Activated T-cell treated with anti-CD3 and anti-CD28 coated beads, Interleukin-2, amount 50 U/mL, for 72 hours (primary cell): ENCODE results near the gene TAOK1. TPM values are rescaled to one million over a fixed set of nuclear protein-coding genes. Genes with fewer than 3 reads are reported as not detected.

Experiments
- ATAC-seq, 2 donors: fragments of 150-1000 bp; cut with Tn5 transposase; replicated peaks in 1 of 2; 2 replicates each; pipeline ENCODE4 v1.10.0; 2021; ENCODE audit warnings: moderate library complexity in 2 of 2, mild to moderate bottlenecking in 1 of 2
- DNase-seq, 2 donors: peaks; one replicate each; pipeline ENCODE4 v3.0.0; 2021 to 2022; ENCODE audit warnings: mixed read lengths in 1 of 2
- H3K27ac Mint-ChIP-seq: one replicate; pipeline ENCODE4 v1.8.0; 2022; ENCODE audit warnings: mild to moderate bottlenecking, moderate library complexity, mixed read lengths
- H3K27me3 Mint-ChIP-seq: one replicate; pipeline ENCODE4 v1.8.0; 2022; ENCODE audit warnings: low read depth, mixed read lengths
- H3K36me3 Mint-ChIP-seq, 2 donors: one replicate each; pipeline ENCODE4 v1.8.0; 2022; ENCODE audit warnings: mixed read lengths in 2 of 2, mild to moderate bottlenecking in 1 of 2; ENCODE audit not compliant: insufficient read depth in 2 of 2
- H3K4me1 Mint-ChIP-seq: one replicate; pipeline ENCODE4 v1.8.0; 2022; ENCODE audit warnings: low read depth, mixed read lengths
- H3K4me3 Mint-ChIP-seq, 2 donors: one replicate each; pipeline ENCODE4 v1.8.0; 2022; ENCODE audit warnings: mild to moderate bottlenecking in 2 of 2, mixed read lengths in 2 of 2, moderate library complexity in 2 of 2
- H3K9me3 Mint-ChIP-seq, 2 donors: one replicate each; pipeline ENCODE4 v1.8.0; 2022; ENCODE audit warnings: mixed read lengths in 2 of 2
- total RNA-seq, 2 donors: library from RNA; stranded (reverse); gene quantifications; one replicate each; pipeline ENCODE4 v1.2.3, GENCODE V29; 2022

The TAOK1 gene
- total RNA-seq, 2 donors from 2014 or later = 39.3 to 48.1 TPM

DNA sequence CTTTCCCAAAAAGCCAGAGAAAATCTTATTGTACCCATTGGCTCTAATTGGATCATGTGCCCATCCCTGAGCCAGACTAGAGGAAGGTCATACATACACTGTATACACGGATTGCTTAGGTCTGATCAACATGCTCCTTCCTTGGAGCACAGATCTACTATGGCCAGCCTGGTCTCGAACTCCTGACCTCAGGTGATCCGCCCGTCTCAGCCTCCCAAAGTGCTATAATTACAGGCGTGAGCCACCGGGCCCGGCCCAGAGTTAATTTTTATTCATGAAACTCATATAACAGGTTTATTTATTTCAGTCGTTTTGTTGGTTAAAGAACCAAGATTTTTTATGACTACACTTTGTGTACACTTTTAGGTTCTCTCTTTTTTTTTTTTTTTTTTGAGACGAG, 1.2 kb upstream of the TAOK1 start:
- no peak for DNase-seq
- Mint-ChIP-seq H3K9me3 (no peaks in the 10 kb centered on the region), H3K4me3 (peak overlapping the region in 1 of 2 donors; percentile 97), H3K27me3 (no peaks in the 10 kb centered on the region), H3K27ac (no peak overlapping the region), H3K36me3 (peaks cover 3 to 11% of the 10 kb centered on the region in 2 donors), H3K4me1 (peaks cover 36% of the 10 kb centered on the region)
- ATAC-seq = no peak

GRCh38 chr17:29390851-29391631, 878 bp downstream of the TAOK1 start:
- H3K9me3 Mint-ChIP-seq = no peaks in the 10 kb centered on the region
- H3K27ac Mint-ChIP-seq = peak overlapping the region; percentile 95
- peaks cover 3 to 13% of the 10 kb centered on the region in 2 donors for H3K36me3 Mint-ChIP-seq
- DNase-seq = peak; percentile 3 to 14
- H3K4me3 Mint-ChIP-seq = peak overlapping the region; percentile 96 to 97
- H3K4me1 Mint-ChIP-seq = peaks cover 44% of the 10 kb centered on the region
- H3K27me3 Mint-ChIP-seq = no peaks in the 10 kb centered on the region
- ATAC-seq = peak; percentile 24 to 26

DNA sequence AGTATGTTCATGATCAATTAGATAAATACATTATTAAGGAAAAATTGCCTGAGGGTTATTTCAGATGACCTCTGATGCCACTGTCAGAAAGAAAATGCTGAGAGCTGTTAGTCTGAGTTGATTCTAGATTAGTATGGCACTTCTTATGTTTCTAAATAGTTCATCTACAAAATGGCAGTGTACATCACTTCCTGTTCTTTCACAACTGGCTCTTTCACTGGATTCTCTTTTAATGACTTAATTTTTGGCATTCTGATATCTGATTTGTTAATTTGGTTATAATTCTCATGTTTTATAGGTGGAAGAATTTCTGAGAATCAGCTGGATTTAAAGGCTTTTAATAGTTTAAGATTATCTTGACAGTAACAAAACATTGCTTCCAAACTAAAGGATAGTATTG, 3.3 kb downstream of the TAOK1 start:
- DNase-seq (no peak), ATAC-seq (no peak)
- peak overlapping the region; percentile 87 for H3K27ac Mint-ChIP-seq
- no peaks in the 10 kb centered on the region for H3K27me3 Mint-ChIP-seq
- peaks cover 44% of the 10 kb centered on the region for H3K4me1 Mint-ChIP-seq
- H3K9me3 Mint-ChIP-seq = no peaks in the 10 kb centered on the region
- H3K36me3 Mint-ChIP-seq = peaks cover 3 to 14% of the 10 kb centered on the region in 2 donors
- peak overlapping the region; percentile 25 to 81 for H3K4me3 Mint-ChIP-seq

- Mint-ChIP-seq H3K27me3 (no peaks in the 10 kb centered on the region), H3K4me3 (no peak overlapping the region), H3K9me3 (no peaks in the 10 kb centered on the region), H3K27ac (no peak overlapping the region), H3K36me3 (peaks cover 3 to 22% of the 10 kb centered on the region in 2 donors), H3K4me1 (peaks cover 38% of the 10 kb centered on the region)
- no peak for DNase-seq
- no peak for ATAC-seq
Observed at GRCh38 chr17:29394761-29395160, 4.6 kb downstream of the TAOK1 start.

DNA sequence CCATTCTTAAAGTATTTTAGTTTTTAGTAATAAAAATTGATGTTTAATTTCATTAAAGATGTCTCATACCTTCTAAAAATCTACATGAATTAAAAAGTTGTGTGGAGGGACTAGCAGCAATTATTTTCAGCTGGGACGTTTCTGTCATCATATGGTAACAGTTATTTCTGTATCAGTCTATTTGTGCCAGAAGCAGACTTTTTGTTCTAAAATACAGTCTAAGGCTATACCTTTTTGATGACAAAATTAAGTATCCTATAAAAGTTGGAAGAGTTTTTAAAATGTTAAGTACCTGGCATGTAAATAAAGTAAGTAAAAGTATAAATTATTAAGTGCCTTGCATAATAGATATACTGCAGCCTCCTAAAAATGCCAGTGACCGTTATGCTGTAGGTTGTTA, 5.9 kb downstream of the TAOK1 start:
- H3K9me3 Mint-ChIP-seq = no peaks in the 10 kb centered on the region
- no peaks in the 10 kb centered on the region for H3K27me3 Mint-ChIP-seq
- H3K4me1 Mint-ChIP-seq = peaks cover 43% of the 10 kb centered on the region
- ATAC-seq (no peak), DNase-seq (no peak)
- H3K27ac Mint-ChIP-seq = no peak overlapping the region
- H3K36me3 Mint-ChIP-seq = peaks cover 3 to 24% of the 10 kb centered on the region in 2 donors
- no peak overlapping the region for H3K4me3 Mint-ChIP-seq

GRCh38 chr17:29399634-29400033, 9.5 kb downstream of the TAOK1 start:
- DNase-seq (no peak), ATAC-seq (no peak)
- H3K4me1 Mint-ChIP-seq = peaks cover 24% of the 10 kb centered on the region
- H3K9me3 Mint-ChIP-seq = no peaks in the 10 kb centered on the region
- H3K27me3 Mint-ChIP-seq = no peaks in the 10 kb centered on the region
- no peak overlapping the region for H3K27ac Mint-ChIP-seq
- no peak overlapping the region for H3K4me3 Mint-ChIP-seq
- H3K36me3 Mint-ChIP-seq = peaks cover 3 to 25% of the 10 kb centered on the region in 2 donors

GRCh38 chr17:29400818-29401217, 10.7 kb downstream of the TAOK1 start:
- DNase-seq (no peak), ATAC-seq (no peak)
- peaks cover 20% of the 10 kb centered on the region for H3K4me1 Mint-ChIP-seq
- H3K9me3 Mint-ChIP-seq = no peaks in the 10 kb centered on the region
- no peak overlapping the region for H3K4me3 Mint-ChIP-seq
- no peak overlapping the region for H3K27ac Mint-ChIP-seq
- H3K36me3 Mint-ChIP-seq = peaks cover 3 to 23% of the 10 kb centered on the region in 2 donors
- H3K27me3 Mint-ChIP-seq = no peaks in the 10 kb centered on the region

- Mint-ChIP-seq H3K27ac (no peak overlapping the region), H3K27me3 (no peaks in the 10 kb centered on the region), H3K36me3 (peaks cover 3 to 23% of the 10 kb centered on the region in 2 donors), H3K4me3 (no peak overlapping the region), H3K9me3 (no peaks in the 10 kb centered on the region), H3K4me1 (peaks cover 20% of the 10 kb centered on the region)
- ATAC-seq (no peak), DNase-seq (no peak)
Observed at GRCh38 chr17:29401258-29401657, 11.1 kb downstream of the TAOK1 start.

DNA sequence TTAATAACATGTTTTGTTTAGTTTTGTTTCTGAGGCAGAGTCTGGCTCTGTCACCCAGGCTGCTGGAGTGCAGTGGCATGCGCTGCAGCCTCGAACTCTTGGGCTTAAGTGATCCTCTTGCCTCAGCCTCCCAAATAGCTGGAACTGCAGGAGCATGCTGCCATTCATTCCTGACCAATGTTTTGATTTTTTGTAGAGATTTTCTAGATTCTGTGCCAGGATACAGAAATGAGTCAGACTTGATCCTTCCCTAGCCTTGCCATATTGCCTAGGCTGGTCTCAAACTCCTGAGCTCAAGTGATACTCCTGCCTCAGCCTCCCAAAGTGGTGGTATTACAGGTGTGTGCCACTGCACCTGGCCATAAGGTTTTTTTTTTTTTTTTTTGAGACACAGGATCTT, 17.7 kb downstream of the TAOK1 start:
- DNase-seq = no peak
- H3K27ac Mint-ChIP-seq = peak overlapping the region; percentile 86
- H3K4me3 Mint-ChIP-seq = no peak overlapping the region
- H3K27me3 Mint-ChIP-seq = no peaks in the 10 kb centered on the region
- peaks cover 1 to 13% of the 10 kb centered on the region in 2 donors for H3K36me3 Mint-ChIP-seq
- H3K4me1 Mint-ChIP-seq = peaks cover 23% of the 10 kb centered on the region
- H3K9me3 Mint-ChIP-seq = no peaks in the 10 kb centered on the region
- ATAC-seq = no peak

GRCh38 chr17:29409963-29410362, 19.8 kb downstream of the TAOK1 start:
- ATAC-seq (no peak), DNase-seq (no peak)
- peaks cover 1 to 13% of the 10 kb centered on the region in 2 donors for H3K36me3 Mint-ChIP-seq
- H3K4me3 Mint-ChIP-seq = no peak overlapping the region
- no peak overlapping the region for H3K27ac Mint-ChIP-seq
- H3K27me3 Mint-ChIP-seq = no peaks in the 10 kb centered on the region
- no peaks in the 10 kb centered on the region for H3K9me3 Mint-ChIP-seq
- H3K4me1 Mint-ChIP-seq = peaks cover 27% of the 10 kb centered on the region

DNA sequence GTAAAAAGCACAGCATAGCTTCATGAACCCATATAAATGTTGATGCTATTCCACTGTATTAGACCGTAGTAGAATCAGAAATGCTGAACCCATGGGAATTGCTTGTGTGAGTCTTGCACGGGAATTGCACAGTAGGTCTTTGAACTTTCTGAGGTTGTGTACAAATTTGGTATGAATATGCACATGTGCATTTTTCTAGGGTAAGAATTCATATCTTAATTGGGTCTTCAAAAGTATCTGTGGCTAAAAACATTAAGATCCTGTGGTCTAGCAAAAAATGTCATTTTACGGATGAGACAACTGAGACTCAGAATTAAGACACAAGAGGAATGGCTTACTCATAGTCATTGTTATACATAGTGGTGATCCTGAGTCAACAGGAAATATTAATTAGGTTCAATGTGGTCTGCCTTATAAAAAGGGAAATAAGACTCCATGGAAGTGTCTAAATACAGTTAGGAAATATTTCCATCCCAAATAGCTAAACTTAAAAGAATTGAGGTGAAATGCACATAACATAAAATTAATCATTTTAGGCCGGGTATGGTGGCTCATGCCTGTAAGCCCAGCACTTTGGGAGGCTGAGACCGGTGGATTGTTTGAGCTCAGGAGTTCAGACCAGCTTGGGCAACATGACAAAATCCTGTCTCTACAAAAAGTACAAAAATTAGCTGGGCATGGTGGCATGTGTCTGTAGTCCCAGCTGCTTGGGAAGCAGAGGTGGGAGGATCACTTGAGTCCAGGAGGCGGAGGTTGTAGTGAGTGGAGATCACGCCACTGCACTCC, 22.8 kb downstream of the TAOK1 start:
- ATAC-seq (peak in 1 of 2 donors; percentile 35), DNase-seq (no peak)
- no peaks in the 10 kb centered on the region for H3K9me3 Mint-ChIP-seq
- no peaks in the 10 kb centered on the region for H3K27me3 Mint-ChIP-seq
- no peak overlapping the region for H3K4me3 Mint-ChIP-seq
- peaks cover 0 to 7% of the 10 kb centered on the region in 2 donors for H3K36me3 Mint-ChIP-seq
- H3K27ac Mint-ChIP-seq = peak overlapping the region; percentile 64
- H3K4me1 Mint-ChIP-seq = peaks cover 28% of the 10 kb centered on the region

DNA sequence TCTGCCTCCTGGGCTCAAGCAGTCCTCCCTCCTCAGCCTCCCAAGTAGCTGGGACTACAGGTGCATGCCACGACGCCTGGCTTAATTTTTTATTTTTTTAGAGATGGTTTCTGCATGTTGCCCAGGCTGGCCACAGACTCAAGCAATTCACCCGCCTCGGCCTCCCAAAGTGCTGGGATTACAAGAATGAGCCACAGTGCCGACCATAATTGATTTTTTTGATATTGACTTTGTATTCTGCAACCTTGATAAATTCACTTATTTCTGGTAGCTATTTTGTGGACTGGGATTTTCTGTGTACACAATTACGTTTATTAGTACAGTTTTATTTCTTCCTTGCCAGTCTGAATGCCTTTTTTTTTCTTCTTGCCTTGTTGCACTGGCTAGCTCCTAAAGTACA, 30.0 kb downstream of the TAOK1 start:
- Mint-ChIP-seq H3K9me3 (no peaks in the 10 kb centered on the region), H3K27ac (no peak overlapping the region), H3K36me3 (peaks cover 0 to 6% of the 10 kb centered on the region in 2 donors), H3K27me3 (no peaks in the 10 kb centered on the region), H3K4me1 (peaks cover 8% of the 10 kb centered on the region), H3K4me3 (no peak overlapping the region)
- DNase-seq = no peak
- no peak for ATAC-seq

DNA sequence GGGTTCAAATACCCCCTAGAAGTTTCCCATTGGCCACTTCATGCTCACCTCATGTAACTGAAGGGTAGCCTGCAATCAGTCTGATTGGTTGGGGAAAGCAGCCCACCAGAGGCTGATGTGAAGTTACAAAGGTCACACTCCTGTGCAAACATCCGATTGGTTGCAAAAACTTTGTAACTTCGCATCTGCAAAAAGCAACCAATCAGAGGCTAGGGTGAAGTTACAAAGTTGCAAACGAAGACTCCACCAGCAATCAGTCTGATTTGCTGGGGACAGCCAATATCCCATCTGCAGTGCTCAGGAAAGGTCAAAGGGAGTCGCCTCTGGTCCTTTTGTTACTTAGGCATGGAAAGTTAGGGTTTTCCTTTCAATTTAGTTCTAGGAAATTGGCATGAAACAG, 40.1 kb downstream of the TAOK1 start:
- DNase-seq = no peak
- Mint-ChIP-seq H3K9me3 (no peaks in the 10 kb centered on the region), H3K36me3 (peaks cover 0 to 1% of the 10 kb centered on the region in 2 donors), H3K27me3 (no peaks in the 10 kb centered on the region), H3K27ac (no peak overlapping the region), H3K4me1 (peaks cover 13% of the 10 kb centered on the region), H3K4me3 (no peak overlapping the region)
- ATAC-seq = no peak
